ENCODE measurements around the gene ANKRD44.
"Not testable (repeated sequence)": the region's sequence is repeated elsewhere in the genome, so short reads cannot be mapped to it uniquely, and the experiment has no call there.

The ANKRD44 gene

DNA sequence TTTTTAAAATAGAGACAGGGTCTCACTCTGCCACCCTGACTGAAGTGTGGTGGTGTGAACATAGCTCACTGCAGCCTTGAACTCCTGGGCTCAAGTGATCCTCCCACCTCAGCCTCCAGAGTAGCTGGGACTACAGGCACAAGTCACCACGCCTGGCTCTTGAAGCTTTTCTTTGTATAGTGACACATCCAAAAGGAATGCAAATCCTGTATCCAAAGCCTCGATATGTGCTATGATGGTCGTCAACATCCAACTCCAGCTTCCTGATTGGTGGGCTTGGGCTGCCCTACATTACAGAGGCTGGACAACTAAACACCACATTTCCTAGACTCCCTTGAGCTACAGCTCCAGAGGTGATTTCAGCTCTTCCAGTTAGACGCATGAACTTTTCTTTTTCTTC is 282.4 kb downstream of the ANKRD44 start:
- no peak for DNase-seq (ENCODE audit: low spot score)

DNA sequence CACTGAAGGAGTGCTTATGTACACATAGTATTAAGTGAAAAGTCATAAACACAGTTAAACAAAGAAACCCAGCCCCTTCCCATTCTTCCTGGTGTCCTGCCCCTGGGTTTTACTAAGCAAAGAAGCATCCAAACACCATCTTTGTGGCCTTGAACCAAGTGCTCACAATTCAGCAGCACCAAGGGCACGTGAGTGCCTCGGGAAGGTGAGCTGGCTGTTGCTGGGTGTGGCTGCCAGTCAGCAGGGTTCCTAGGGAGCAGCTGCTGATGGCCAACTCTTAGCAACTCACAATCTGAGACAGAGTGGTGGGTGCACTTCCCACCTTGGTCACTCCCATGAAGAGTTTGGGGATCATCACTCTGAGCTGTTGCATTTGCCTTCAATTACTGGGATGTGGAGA is 286.4 kb downstream of the ANKRD44 start:
- DNase-seq (ENCODE audit: low spot score): no peak

DNA sequence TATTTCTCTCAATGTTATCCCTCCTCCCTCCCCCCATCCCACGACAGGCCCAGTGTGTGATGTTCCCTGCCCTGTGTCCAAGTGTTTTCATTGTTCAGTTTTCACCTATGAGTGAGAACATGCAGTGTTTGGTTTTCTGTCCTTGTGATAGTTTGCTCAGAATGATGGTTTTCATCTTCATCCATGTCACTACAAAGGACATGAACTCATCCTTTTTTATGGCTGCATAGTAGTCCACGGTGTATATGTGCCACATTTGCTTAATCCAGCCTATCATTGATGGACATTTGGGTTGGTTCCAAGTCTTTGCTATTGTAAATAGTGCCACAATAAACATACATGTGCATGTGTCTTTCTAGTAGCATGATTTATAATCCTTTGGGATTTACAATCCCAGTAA is 289.7 kb downstream of the ANKRD44 start:
- not testable (repeated sequence) for DNase-seq (ENCODE audit: low spot score)

DNA sequence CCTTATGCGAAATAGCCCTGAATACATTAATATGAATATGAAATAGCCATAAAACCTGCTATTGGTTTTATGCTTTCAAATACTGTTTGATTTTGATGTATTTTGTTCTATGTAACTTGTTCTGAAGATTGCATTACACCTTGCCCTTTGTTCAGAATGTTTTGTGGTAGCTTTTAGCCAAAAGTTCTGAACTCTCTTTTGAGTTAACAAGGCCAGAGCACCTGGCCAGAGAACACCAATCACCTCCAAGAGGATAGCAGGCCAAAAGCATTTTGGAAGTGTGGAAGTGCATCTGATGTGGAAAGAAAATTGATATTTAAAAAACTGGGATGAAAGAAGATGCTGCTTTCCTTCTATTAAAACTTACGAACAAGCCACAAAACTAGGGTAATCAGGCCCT is 297.5 kb downstream of the ANKRD44 start:
- no peak for DNase-seq (ENCODE audit: low spot score)

GRCh38 chr2:197011801-197012641 is 298.6 kb downstream of the ANKRD44 start:
- DNase-seq (ENCODE audit: low spot score): peak; percentile 66

DNA sequence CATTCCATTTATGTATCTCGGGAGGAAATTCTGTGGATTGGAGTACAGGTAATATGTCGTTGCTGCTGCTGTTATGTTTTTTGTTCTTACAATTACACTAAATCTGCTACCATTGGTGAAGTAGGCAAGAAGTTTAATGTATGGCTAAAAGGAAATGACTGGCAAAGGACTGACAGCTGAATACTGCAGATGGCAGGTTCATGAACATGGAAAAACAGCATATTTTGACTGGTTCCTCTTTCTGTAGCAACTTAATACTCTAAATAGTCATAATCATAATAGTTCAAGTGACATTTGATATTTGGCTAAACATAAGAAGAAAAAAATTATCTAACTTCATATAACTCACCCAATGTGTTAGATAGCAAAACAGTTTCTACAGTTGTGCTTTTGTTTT is 299.6 kb downstream of the ANKRD44 start:
- no peak for DNase-seq (ENCODE audit: low spot score)

DNA sequence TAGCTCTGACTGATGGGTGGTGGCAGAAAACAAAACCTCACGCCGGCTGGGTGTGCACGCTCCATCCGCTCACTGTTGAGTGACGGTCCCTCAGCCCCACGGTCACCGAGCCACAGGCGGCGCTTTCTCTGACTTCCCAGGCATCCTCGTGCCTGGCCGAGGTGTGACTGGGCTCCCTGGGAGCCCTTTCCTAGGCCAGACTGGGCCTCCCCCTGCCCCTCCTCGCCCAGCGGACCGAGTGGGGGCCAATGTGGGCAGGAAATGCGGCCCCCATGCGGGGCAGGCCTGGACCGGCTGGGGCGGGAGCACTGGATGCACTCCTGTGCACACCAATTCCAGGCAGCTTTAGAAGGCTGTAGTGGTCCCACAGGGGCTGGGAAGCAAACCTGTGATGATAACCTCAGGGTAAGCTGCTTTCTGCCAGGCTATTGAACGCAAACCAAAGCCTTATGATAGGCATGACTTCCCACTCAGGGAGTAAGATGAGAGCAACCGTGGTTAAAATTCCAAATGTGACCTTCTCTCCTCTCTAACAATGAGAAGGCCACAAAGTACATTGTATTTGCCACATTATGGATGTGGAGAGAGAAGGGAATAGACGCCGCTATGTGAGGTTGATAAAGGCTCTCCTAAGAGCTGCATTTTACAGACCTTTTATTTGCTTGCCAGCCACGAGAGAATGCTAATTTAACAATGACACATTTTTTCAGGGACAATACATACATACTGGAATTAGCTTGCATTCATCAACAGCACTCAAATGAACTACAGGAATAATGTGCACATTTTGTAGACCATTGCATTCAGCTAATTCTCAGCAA is 300.2 kb downstream of the ANKRD44 start:
- DNase-seq (ENCODE audit: low spot score): no peak

DNA sequence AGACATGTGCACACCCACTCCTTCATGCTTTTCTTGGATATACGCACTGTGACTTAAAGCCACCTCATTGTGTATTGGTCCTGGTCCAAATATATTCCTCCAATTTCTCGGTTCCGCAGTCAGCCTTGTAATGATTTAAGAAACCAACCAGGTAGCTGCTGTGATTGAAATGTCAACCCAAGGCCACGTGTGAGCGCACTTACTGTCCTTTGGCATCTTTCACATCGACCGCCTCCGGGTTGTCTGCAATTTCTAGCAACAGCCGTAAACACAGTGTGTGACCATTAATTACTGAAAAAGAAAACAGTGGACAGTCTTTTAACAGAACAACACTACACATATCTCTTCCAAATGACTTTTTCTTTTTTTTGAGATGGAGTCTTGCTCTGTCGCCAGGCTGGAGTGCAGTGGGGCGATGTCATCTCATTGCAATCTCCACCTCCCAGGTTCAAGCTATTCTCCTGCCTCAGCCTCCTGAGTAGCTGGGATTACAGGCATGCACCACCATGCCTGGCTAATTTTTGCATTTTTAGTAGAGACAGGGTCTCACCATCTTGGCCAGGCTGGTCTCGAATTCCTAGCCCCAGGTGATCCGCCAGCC is 301.7 kb downstream of the ANKRD44 start:
- peak; percentile 55 for DNase-seq (ENCODE audit: low spot score)

DNA sequence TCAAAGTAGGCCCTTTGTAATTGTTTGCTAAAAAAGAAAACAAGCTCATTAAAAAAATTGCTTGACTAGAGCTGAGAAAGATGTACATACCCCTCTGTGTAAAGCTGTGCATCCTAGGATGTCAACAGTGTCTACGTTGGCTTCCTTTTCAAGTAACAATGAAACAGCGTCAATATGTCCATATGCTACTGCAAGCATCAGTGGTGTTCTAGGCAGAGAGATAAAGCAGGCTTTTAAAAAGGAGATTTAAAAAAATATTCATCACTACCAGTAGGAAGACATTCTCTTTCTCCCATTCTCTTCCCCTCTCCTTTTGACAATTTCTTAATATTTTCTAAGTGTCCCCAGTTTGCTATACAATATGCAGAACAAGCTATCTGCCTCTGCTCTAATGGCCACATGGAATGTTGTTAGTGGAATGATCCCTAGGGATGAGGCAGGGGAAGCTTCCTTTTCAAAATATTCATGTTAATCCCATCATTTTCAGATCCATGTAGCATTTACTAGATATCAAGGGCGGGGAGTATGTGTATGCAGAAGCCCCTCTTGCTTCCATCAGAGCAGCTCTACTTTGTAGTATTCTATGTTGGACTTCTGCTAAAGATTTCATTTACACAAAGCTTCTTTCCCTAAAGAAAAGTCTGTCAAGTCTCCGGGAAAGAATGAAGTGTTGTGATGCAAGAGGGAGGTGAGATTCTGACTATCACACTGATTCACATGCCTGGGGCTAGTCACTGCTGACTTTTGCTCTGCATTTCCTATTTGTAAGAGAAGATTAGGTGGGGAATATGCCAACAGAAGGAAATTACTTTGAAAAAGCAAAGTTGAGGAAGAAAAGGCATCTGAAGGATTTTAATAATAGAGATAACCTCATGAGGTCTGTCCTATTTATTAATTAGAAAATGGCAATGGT is 302.6 kb downstream of the ANKRD44 start:
- DNase-seq (ENCODE audit: low spot score): peak; percentile 7

DNA sequence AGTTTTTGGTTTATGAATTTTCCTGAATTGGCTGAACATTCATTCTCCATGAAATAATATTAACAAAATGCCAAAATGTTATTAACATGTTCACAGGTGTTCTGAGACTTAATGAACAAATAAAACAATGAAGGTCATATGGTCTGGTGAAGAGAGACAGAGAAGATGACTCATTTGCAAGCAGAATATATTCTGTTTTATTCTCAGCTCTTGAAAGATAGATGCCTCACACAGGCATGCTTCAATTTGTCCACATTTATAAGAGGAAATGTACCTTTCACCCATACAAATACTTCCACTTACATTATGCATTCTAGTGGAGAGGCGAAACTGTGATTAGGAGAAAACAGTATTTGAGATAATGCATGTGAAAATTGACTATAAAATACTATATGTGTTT is 308.7 kb downstream of the ANKRD44 start:
- no peak for DNase-seq (ENCODE audit: low spot score)

DNA sequence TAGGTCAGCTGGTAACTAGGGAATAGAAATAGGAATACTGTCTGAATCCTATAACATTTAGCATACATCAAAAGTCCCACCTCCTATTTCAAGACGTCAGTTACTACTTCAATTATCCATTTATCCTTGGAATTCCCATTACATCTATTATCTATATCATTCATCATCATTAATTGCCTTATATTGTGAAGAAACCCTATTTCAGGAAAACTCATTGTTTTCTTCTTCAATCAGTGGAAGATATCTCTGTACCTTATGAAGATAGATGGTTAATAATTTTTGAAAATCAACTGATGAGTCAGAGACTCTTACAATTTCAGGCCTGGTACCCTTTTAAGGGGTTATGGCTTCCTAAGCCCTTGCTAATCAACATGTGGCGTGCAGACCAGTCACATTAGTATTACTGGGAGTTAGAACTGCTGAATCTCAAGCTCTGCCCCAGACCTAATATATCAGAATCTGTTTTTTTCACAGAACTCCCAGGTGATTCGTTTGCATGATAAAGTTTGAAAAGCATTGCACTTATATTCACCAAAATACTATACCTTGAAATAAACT is 314.7 kb downstream of the ANKRD44 start:
- no peak for DNase-seq (ENCODE audit: low spot score)

DNA sequence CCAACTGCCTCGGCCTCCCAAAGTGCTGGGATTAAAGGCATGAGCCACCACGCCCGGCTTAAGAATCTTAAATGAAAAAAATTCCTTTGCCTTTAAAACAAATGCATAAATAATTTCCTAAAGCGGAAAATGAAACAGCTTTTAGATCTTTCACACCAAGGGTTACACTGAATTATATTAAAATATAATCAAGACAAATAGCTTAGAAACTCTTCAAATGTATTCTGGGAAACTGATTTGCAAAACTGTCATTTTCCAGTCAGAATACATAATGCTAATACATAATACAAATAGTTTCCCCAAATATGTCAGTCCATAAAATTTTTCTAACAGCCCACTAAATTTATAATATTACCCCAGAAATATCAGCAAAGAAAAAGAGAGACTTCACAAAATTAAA is 315.8 kb downstream of the ANKRD44 start:
- DNase-seq (ENCODE audit: low spot score): no peak

DNA sequence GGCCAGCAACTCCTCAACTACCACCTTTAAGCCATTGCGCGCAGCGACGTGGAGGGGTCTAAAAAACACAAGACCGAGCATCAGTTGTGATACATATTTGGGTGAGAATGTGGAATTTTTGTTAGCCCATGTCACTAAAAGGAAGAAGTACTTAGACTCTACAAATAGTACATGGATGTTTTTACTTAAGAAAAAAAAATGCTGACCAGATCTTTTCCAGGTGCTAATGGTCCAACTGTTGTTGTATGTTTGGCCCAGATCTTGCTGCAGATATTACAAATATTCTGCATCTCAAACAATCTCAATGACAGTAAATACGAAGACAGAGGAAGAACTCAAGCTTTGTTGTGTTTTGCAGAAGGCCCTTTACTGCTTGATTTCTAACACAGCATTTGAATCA is 317.0 kb downstream of the ANKRD44 start:
- no peak for DNase-seq (ENCODE audit: low spot score)

DNA sequence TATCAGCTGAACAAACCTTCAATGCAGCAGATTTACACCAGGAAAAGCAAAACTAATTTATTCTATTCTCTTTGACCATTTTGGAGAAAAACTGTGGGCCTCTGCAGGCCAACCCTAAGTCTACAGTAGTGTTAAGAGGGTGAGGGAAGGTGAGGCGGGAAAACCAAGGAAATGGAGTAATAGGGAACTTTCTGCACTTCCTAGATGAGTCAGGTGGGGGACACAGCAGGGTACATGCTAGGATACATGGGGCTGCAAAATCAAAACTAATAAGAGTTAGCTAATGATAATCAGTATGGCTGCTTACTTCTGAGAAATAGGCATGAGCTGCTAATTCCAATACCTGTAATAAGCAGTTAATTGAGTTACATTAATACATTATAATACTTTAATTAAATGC is 318.1 kb downstream of the ANKRD44 start:
- no peak for DNase-seq (ENCODE audit: low spot score)

DNA sequence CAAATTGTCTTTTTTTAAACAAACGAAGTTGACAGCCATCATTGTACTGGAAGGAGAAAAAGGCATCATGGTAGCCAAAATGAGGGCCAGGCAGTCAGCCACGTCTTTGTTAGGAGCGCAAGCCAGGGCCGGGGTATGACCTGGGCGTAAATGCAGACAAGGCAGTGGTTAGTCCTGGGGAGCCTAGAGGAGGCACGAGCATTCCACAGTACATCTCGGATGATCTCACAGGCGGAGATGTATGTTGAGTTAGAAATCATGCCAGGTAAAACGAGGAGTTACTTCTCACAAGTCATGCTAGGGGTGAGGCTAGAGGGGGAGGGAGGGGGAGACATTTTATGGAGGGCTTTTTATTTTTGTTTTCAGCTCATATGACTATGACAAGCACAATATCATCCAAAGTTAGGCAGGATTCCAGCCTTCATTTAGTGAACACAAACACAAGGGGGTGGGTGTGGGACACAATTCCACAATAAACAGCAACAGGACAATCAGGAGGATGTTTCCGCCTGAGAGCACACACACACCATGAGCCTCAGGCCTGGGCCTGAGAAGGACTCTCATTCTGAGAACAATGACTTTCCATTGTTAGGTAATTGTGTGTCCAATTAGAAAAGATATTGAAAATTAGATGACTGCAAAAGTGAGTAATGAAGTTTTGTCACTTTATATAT is 319.7 kb downstream of the ANKRD44 start:
- DNase-seq (ENCODE audit: low spot score): no peak

DNA sequence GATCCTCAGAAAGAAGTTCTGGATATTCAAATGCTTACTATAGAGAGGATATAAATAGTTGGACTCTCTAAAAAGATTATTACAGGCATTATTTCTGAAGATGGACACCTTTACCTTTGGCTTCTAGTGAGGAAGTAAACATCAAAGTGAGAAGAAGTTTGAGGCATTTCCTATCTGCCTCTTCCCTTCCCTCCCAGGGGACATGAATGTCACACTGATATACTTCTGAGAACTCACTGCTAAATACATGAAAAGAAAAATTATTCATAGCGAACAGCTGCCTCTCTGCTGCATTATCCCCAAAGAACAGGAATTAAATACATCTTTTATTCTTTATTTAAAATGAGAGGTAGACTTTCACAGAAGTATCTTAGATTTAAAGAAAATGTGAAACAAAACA is 320.5 kb downstream of the ANKRD44 start:
- DNase-seq (ENCODE audit: low spot score): no peak

DNA sequence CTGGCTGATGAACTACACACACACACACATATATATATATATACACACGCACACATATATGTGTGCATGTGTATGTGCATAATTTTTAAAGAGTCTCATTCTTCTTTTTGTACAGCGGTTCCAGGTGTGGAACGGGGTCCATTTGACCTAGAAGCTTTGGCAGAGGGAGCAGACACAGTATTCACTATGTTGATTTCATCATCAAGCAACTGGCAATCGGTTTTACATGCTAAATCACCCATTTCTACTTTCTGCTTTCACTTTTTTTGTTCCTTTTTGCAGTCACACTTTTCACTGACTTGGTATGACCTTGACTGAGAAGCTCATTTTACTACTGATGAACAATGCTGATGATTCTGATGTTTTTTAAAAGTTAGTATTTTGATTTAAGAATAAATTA is 321.1 kb downstream of the ANKRD44 start:
- no peak for DNase-seq (ENCODE audit: low spot score)

GRCh38 chr2:196988639-196989038 is 321.9 kb downstream of the ANKRD44 start:
- DNase-seq (ENCODE audit: low spot score): no peak

- no peak for DNase-seq (ENCODE audit: low spot score)
Observed at GRCh38 chr2:196987649-196988364, 322.8 kb downstream of the ANKRD44 start.

GRCh38 chr2:196987298-196987648 is 323.3 kb downstream of the ANKRD44 start:
- DNase-seq (ENCODE audit: low spot score): no peak

Measured in cerebellar cortex (tissue), 1 donor.